ENCODE measurements around the gene WDR70.
"Not testable (repeated sequence)": the region's sequence is repeated elsewhere in the genome, so short reads cannot be mapped to it uniquely, and the experiment has no call there.

GRCh38 chr5:37688925-37689324 is 309.8 kb downstream of the WDR70 start:
- TF ChIP-seq POLR2AphosphoS5, TAF1, POLR2A, POU2F2 (IDR thresholded peaks at IDR 0.05; ENCODE audit: low read depth, low read length): not testable (repeated sequence)

All from GM12891 (cell line).